GM13977 (cell line): ENCODE measurements around the gene TBC1D7.

Experiments used
- DNase-seq: peaks from one replicate; pipeline ENCODE4 v3.0.0; 2012; ENCODE audit warnings: low spot score
- CTCF ChIP-seq: IDR thresholded peaks from 2 replicates; pipeline ENCODE4 v1.5.1; 2012; ENCODE audit warnings: mild to moderate bottlenecking, control low read depth; ENCODE audit not compliant: insufficient read depth; ENCODE audit errors: extremely low read depth, missing control alignments
- in situ Hi-C: fragments of 300-500 bp; cut with MboI; formaldehyde crosslinking; loops from one replicate; pipeline ENCODE4 v1.12.0; 2022; ENCODE audit warnings: low sequenced_read_pairs, low pct_unique_long_range_greater_than_20kb, mixed read lengths, inconsistent platforms; ENCODE audit not compliant: unreplicated experiment

The TBC1D7 gene

DNA sequence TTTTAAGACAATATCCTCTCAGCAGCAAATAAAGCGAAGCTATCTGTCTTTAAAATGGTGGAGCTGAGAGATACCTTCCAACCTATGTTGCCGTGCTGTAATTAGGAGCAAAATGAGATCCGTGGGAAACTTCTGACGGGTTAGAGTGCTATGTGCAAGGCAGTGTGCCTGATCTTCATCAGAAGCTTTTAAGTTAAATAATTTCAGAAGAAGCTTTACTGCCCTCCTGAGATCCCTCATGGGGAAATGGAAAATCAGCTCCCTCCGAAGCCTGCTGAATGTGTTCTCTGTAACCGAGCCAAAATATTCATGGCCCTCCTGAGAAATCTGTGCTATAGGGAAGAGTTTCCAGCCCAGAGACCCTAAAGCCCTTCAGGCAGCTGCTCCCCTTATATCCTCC is 43.7 kb upstream of the TBC1D7 start:
- in situ Hi-C loops, result no loop called here
- DNase-seq, result no peak
- no peak for TF ChIP-seq CTCF

GRCh38 chr6:13371421-13372072 is 43.2 kb upstream of the TBC1D7 start:
- TF ChIP-seq CTCF, result no peak
- DNase-seq, result no peak
- in situ Hi-C loops, result no loop called here

GRCh38 chr6:13370623-13371022 is 42.3 kb upstream of the TBC1D7 start:
- in situ Hi-C loops, result no loop called here
- DNase-seq, result no peak

GRCh38 chr6:13369591-13369990 is 41.3 kb upstream of the TBC1D7 start:
- in situ Hi-C loops, result no loop called here
- TF ChIP-seq CTCF, result no peak
- no peak for DNase-seq

More at GRCh38 chr6:13370623-13371022, 42.3 kb upstream of the TBC1D7 start:
- no peak for TF ChIP-seq CTCF

DNA sequence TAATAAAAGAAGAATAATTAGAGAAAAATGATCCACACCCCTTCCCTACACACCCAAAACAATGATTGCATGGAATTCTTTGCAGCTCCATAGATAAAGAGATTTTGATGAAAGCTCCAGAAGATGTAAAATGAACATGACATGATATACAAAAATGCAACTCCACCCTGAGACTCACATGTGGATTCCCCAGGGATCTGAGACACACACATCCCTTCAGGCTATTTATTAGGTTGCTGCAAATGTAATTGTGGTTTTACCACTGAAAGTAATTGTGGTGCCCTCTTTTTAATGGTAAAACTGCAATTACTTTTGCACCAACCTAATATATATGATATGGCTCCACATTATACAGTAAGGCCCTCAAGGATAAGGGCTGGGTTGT is 40.4 kb upstream of the TBC1D7 start:
- TF ChIP-seq CTCF, result no peak
- DNase-seq, result no peak
- in situ Hi-C loops, result no loop called here

DNA sequence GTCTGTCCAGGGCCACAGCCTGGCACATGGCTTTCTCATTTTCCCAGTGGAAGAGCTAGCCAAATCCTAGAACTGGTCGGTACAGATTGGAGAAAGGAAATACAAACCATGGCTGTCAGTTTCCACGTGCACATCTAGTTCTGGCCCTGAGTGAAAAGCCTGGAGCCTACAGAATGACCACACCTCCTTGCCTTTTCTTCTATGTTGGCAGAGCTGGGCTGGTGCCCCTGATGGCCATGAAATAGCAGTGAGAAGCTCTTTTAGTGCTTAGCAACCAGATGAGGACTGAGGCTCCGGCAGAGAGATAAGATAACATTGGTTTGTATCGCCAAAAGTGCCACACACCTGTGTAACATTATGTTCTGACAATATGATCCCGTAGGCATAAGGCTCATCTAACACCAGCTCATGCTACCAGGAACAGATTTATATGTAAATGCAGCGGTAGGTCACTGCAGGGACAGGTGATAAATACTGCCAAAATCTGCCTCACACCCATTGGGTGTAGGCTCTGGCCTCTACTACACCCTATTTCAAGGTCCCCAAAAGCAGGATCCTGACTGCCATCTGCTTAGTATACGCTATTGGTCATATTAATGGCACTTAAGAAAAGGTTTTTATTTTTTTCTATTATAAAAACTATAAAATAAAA is 39.9 kb upstream of the TBC1D7 start:
- no peak for DNase-seq
- in situ Hi-C loops, result no loop called here

More for the DNA sequence above, 39.9 kb upstream of the TBC1D7 start:
- no peak for TF ChIP-seq CTCF
